Measurements from ENCODE around the gene HOXA2.
A peak's percentile ranks its signal among the peaks of the same experiment; 100 is the strongest.

HOXA2 gene

DNA sequence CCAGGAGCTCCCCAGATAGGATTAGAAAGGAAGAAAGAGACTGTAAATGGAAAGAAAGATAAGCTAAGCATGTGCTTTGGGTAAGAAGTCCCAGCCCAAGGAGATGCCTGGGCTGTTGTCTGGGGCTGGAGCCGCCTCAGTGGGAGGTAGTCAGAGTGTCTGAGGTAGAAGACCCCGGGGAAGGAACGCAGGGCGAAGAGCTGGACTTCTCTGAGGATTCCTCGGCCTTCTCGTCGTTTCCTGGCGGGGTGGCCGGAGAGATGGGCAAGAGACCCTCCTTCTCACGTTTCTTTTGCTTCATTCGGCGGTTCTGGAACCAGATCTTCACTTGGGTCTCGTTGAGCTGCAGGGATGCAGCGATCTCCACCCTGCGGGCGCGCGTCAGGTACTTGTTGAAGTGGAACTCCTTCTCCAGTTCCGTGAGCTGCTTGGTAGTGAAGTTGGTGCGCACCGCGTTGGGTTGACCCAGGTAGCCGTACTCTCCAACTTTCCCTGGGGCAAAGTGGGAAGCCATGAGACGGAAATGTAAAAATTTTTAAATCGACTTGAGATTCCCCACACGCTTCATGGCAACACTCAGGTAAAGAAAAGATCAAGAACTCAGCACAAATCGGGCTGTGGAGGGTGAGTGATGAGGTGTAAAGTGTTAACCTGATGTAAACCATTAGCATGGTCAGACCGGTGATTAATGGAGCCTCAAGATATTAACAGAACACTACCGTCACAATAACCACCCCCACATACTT lies 8.0 kb downstream of the HOXA2 start:
- TF ChIP-seq, protein P1, sequence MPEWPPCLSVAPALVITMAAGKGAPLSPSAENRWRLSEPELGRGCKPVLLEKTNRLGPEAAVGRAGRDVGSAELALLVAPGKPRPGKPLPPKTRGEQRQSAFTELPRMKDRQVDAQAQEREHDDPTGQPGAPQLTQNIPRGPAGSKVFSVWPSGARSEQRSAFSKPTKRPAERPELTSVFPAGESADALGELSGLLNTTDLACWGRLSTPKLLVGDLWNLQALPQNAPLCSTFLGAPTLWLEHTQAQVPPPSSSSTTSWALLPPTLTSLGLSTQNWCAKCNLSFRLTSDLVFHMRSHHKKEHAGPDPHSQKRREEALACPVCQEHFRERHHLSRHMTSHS (tag by site-specific recombination; IDR thresholded peaks at IDR 0.05), result no peak
- TF ChIP-seq, protein P2, sequence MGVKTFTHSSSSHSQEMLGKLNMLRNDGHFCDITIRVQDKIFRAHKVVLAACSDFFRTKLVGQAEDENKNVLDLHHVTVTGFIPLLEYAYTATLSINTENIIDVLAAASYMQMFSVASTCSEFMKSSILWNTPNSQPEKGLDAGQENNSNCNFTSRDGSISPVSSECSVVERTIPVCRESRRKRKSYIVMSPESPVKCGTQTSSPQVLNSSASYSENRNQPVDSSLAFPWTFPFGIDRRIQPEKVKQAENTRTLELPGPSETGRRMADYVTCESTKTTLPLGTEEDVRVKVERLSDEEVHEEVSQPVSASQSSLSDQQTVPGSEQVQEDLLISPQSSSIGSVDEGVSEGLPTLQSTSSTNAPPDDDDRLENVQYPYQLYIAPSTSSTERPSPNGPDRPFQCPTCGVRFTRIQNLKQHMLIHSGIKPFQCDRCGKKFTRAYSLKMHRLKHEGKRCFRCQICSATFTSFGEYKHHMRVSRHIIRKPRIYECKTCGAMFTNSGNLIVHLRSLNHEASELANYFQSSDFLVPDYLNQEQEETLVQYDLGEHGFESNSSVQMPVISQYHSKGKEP (tag by site-specific recombination; IDR thresholded peaks at IDR 0.05), result no peak
- TF ChIP-seq GLIS1 (tag by site-specific recombination; IDR thresholded peaks at IDR 0.05), result peak; percentile 18; the same call in 1 of the 2 replicates
- TF ChIP-seq, protein P3, sequence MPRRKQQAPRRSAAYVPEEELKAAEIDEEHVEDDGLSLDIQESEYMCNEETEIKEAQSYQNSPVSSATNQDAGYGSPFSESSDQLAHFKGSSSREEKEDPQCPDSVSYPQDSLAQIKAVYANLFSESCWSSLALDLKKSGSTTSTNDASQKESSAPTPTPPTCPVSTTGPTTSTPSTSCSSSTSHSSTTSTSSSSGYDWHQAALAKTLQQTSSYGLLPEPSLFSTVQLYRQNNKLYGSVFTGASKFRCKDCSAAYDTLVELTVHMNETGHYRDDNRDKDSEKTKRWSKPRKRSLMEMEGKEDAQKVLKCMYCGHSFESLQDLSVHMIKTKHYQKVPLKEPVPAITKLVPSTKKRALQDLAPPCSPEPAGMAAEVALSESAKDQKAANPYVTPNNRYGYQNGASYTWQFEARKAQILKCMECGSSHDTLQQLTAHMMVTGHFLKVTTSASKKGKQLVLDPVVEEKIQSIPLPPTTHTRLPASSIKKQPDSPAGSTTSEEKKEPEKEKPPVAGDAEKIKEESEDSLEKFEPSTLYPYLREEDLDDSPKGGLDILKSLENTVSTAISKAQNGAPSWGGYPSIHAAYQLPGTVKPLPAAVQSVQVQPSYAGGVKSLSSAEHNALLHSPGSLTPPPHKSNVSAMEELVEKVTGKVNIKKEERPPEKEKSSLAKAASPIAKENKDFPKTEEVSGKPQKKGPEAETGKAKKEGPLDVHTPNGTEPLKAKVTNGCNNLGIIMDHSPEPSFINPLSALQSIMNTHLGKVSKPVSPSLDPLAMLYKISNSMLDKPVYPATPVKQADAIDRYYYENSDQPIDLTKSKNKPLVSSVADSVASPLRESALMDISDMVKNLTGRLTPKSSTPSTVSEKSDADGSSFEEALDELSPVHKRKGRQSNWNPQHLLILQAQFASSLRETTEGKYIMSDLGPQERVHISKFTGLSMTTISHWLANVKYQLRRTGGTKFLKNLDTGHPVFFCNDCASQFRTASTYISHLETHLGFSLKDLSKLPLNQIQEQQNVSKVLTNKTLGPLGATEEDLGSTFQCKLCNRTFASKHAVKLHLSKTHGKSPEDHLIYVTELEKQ (tag by site-specific recombination; IDR thresholded peaks at IDR 0.05; ENCODE audit: borderline replicate concordance), result no peak
- peak; percentile 88 for TF ChIP-seq SCRT2 (tag by site-specific recombination; IDR thresholded peaks at IDR 0.05)
- TF ChIP-seq ZNF529 (tag by site-specific recombination; IDR thresholded peaks at IDR 0.05; ENCODE audit: insufficient replicate concordance), result no peak
- Histone ChIP-seq H3K9me3 (ENCODE audit: control insufficient read depth, insufficient read depth, low read depth, low read length) (no peaks in the 10 kb centered on the region), H3K4me3 (ENCODE audit: low read depth, low read length) (no peak overlapping the region), H3K4me1 (ENCODE audit: control insufficient read depth, insufficient read depth, low read length) (peaks cover 47% of the 10 kb centered on the region), H3K36me3 (ENCODE audit: control insufficient read depth in 2 of 2, insufficient read depth in 1 of 2, low read length in 2 of 2) (peaks cover under 1 to 7% of the 10 kb centered on the region in 2 experiments; a peak in 2 of 3 replicates), H3K27ac (ENCODE audit: extremely low read depth, low read depth, low read length) (peak overlapping the region; percentile 48; the same call in 1 of the 2 replicates)
- CTCF ChIA-PET, result interaction anchor here (0.5 to 0.9 kb wide), 4 partner anchors 39 to 407 kb away, joined by 3 to 5 read pairs (median 3); no protein-coding TSS in a partner anchor
- POLR2A ChIA-PET, result interaction anchor here (0.6 to 3.9 kb wide), 3 partner anchors 21 to 85 kb away, joined by 3 to 23 read pairs (median 4); partner anchors contain the start of gene HOXA4

DNA sequence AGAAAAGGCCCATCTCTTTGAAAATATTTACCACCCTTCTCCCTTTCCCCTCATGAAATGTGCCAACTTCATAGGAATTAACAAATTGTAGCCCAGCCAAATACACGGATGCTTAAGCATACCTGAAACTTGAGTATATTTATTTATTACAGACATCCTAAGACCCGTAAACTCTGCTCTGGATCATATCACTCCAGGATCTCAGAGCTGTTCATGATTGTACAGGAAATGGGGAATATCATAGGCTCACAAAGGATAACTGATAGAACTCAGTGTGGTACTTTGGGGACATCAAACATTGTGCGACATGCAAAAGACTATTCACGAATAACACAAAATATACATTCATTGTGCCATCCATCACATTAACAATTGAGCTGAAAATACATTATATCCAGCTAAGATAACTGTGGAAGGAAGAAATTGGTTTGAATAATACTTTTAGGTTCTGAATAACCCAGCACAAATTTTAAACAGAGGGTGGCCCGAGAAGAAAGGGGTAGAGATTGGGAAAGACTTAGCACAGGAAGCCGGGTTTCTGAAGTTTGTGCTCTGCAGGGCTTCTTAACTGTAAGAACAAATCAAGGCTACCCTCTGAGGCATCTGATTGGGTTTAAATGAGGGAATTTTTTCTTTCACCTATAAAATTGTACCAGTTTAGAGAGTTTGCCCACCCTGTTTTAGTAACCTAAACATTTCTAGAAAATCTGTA lies 9.1 kb downstream of the HOXA2 start:
- TF ChIP-seq ZNF19 (tag by site-specific recombination; IDR thresholded peaks at IDR 0.05; ENCODE audit: low read depth), result no peak
- peak; percentile 16; the same call in 1 of the 2 replicates for TF ChIP-seq ZBTB17 (tag by site-specific recombination; IDR thresholded peaks at IDR 0.05)
- Histone ChIP-seq H3K4me3 (ENCODE audit: low read depth, low read length) (no peak overlapping the region), H3K36me3 (ENCODE audit: control insufficient read depth in 2 of 2, insufficient read depth in 1 of 2, low read length in 2 of 2) (no peaks in the 10 kb centered on the region), H3K4me1 (ENCODE audit: control insufficient read depth, insufficient read depth, low read length) (peaks cover 45% of the 10 kb centered on the region), H3K9me3 (ENCODE audit: control insufficient read depth, insufficient read depth, low read depth, low read length) (no peaks in the 10 kb centered on the region), H3K27ac (ENCODE audit: extremely low read depth, low read depth, low read length) (no peak overlapping the region)
- ChIA-PET CTCF (interaction anchor here (0.6 to 0.9 kb wide), 3 partner anchors 51 to 757 kb away, joined by 3 to 7 read pairs (median 3); no protein-coding TSS in a partner anchor), POLR2A (interaction anchor here (1.2 to 1.3 kb wide), 2 partner anchors 9 to 22 kb away, joined by 3 to 4 read pairs; no protein-coding TSS in a partner anchor)

DNA sequence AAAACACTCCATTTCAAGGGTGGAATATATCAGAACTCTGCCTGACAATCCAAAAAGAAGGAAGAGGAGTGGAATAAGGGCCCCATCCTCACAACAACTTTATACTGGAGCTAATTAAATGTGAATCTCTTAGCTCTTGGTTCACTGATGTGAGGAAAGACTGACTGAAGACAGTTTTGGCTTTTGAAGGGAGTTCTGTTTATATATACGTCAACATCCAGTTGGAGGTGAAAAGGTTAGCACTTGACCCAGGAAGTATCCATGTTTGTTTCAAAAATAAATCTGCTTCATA lies 9.7 kb downstream of the HOXA2 start:
- ChIA-PET POLR2A (interaction anchor here (1.3 kb wide), 1 partner anchor 9 kb away, joined by 4 read pairs; no protein-coding TSS in a partner anchor), CTCF (interaction anchor here (0.6 kb wide), 2 partner anchors 235 to 757 kb away, joined by 3 to 7 read pairs; no protein-coding TSS in a partner anchor)
- peaks cover 44% of the 10 kb centered on the region for H3K4me1 ChIP-seq (ENCODE audit: control insufficient read depth, insufficient read depth, low read length)
- no peaks in the 10 kb centered on the region for H3K36me3 ChIP-seq (ENCODE audit: control insufficient read depth in 2 of 2, insufficient read depth in 1 of 2, low read length in 2 of 2)
- no peak overlapping the region for H3K4me3 ChIP-seq (ENCODE audit: low read depth, low read length)
- no peak for TF ChIP-seq ZNF530 (tag by site-specific recombination; IDR thresholded peaks at IDR 0.05; ENCODE audit: low read depth)
- TF ChIP-seq, protein P4, sequence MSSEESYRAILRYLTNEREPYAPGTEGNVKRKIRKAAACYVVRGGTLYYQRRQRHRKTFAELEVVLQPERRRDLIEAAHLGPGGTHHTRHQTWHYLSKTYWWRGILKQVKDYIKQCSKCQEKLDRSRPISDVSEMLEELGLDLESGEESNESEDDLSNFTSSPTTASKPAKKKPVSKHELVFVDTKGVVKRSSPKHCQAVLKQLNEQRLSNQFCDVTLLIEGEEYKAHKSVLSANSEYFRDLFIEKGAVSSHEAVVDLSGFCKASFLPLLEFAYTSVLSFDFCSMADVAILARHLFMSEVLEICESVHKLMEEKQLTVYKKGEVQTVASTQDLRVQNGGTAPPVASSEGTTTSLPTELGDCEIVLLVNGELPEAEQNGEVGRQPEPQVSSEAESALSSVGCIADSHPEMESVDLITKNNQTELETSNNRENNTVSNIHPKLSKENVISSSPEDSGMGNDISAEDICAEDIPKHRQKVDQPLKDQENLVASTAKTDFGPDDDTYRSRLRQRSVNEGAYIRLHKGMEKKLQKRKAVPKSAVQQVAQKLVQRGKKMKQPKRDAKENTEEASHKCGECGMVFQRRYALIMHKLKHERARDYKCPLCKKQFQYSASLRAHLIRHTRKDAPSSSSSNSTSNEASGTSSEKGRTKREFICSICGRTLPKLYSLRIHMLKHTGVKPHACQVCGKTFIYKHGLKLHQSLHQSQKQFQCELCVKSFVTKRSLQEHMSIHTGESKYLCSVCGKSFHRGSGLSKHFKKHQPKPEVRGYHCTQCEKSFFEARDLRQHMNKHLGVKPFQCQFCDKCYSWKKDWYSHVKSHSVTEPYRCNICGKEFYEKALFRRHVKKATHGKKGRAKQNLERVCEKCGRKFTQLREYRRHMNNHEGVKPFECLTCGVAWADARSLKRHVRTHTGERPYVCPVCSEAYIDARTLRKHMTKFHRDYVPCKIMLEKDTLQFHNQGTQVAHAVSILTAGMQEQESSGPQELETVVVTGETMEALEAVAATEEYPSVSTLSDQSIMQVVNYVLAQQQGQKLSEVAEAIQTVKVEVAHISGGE (tag by site-specific recombination; conservative IDR thresholded peaks at IDR 0.05; ENCODE audit: low read depth), result no peak
- TF ChIP-seq ZSCAN30 (tag by site-specific recombination; IDR thresholded peaks at IDR 0.05), result no peak
- TF ChIP-seq ZNF146 (tag by site-specific recombination; IDR thresholded peaks at IDR 0.05), result no peak
- TF ChIP-seq, protein P3 (tag by site-specific recombination; IDR thresholded peaks at IDR 0.05; ENCODE audit: borderline replicate concordance), result no peak
- no peak for TF ChIP-seq ZNF560 (tag by site-specific recombination; IDR thresholded peaks at IDR 0.05; ENCODE audit: borderline replicate concordance)
- 0 out of 2 replicates have a peak overlapping the region, but pooled peaks have one; percentile 43 for H3K27ac ChIP-seq (ENCODE audit: extremely low read depth, low read depth, low read length)
- no peaks in the 10 kb centered on the region for H3K9me3 ChIP-seq (ENCODE audit: control insufficient read depth, insufficient read depth, low read depth, low read length)

Data from HEK293 (cell line).